ENCODE results near the gene DAP3.
A peak's percentile ranks its signal among the peaks of the same experiment; 100 is the strongest.
"Not testable (repeated sequence)": the region's sequence is repeated elsewhere in the genome, so short reads cannot be mapped to it uniquely, and the experiment has no call there.

Gene DAP3

GRCh38 chr1:155718524-155719115 is 29.7 kb downstream of the DAP3 start:
- not testable (repeated sequence) for DNase-seq (ENCODE audit: low spot score)

GRCh38 chr1:155719703-155720102 is 30.8 kb downstream of the DAP3 start:
- no peak for DNase-seq (ENCODE audit: low spot score)

- no peak for DNase-seq (ENCODE audit: low spot score)
Measured at GRCh38 chr1:155725142-155725541, 36.3 kb downstream of the DAP3 start.

- DNase-seq (ENCODE audit: low spot score) = peak; percentile 75
Measured at GRCh38 chr1:155729031-155729898, 40.4 kb downstream of the DAP3 start.

GRCh38 chr1:155740995-155741394 is 52.1 kb downstream of the DAP3 start:
- DNase-seq (ENCODE audit: low spot score) = no peak

- no peak for DNase-seq (ENCODE audit: low spot score)
Measured at GRCh38 chr1:155741908-155742307, 53.0 kb downstream of the DAP3 start.

- no peak for DNase-seq (ENCODE audit: low spot score)
Measured at GRCh38 chr1:155744711-155745283, 55.9 kb downstream of the DAP3 start.

GRCh38 chr1:155745284-155746228 is 56.7 kb downstream of the DAP3 start:
- peak; percentile 98 for DNase-seq (ENCODE audit: low spot score)

- DNase-seq (ENCODE audit: low spot score) = not testable (repeated sequence)
Measured at GRCh38 chr1:155747586-155747985, 58.7 kb downstream of the DAP3 start.

GRCh38 chr1:155748141-155748540 is 59.2 kb downstream of the DAP3 start:
- not testable (repeated sequence) for DNase-seq (ENCODE audit: low spot score)

GRCh38 chr1:155759017-155759416 is 70.1 kb downstream of the DAP3 start:
- not testable (repeated sequence) for DNase-seq (ENCODE audit: low spot score)

GRCh38 chr1:155759966-155760630 is 71.2 kb downstream of the DAP3 start:
- no peak for DNase-seq (ENCODE audit: low spot score)

GRCh38 chr1:155760751-155761475 is 72.0 kb downstream of the DAP3 start:
- DNase-seq (ENCODE audit: low spot score) = no peak

- no peak for DNase-seq (ENCODE audit: low spot score)
Measured at GRCh38 chr1:155761736-155762405, 73.0 kb downstream of the DAP3 start.

- peak; percentile 15 for DNase-seq (ENCODE audit: low spot score)
Measured at GRCh38 chr1:155763090-155763815, 74.4 kb downstream of the DAP3 start.

- DNase-seq (ENCODE audit: low spot score) = not testable (repeated sequence)
Measured at GRCh38 chr1:155763989-155764388, 75.1 kb downstream of the DAP3 start.

- DNase-seq (ENCODE audit: low spot score) = not testable (repeated sequence)
Measured at GRCh38 chr1:155767399-155767989, 78.6 kb downstream of the DAP3 start.

GRCh38 chr1:155769257-155769656 is 80.4 kb downstream of the DAP3 start:
- no peak for DNase-seq (ENCODE audit: low spot score)

GRCh38 chr1:155773221-155773620 is 84.3 kb downstream of the DAP3 start:
- no peak for DNase-seq (ENCODE audit: low spot score)
